Peyer's patch (tissue), 4 donors: ENCODE data around the gene SMPDL3A. TPM values are rescaled to one million over a fixed set of nuclear protein-coding genes. Genes with fewer than 3 reads are reported as not detected.

ENCODE experiments used
- DNase-seq, 3 donors: peaks; one replicate each; pipeline ENCODE4 v3.0.0-alpha.2; 2017 to 2019
- H3K27ac ChIP-seq, 4 donors: fragments of 200-600 bp; sonication (generic); one replicate each; pipeline ENCODE4 v1.5.1; 2016 to 2019
- H3K27me3 ChIP-seq, 2 donors: fragments of 200-600 bp; sonication (generic); one replicate each; pipeline ENCODE4 v1.5.1; 2019
- H3K36me3 ChIP-seq, 3 donors: fragments of 200-600 bp; sonication (generic); one replicate each; pipeline ENCODE4 v1.5.1; 2016 to 2019
- H3K4me1 ChIP-seq, 4 donors: fragments of 200-600 bp; sonication (generic); one replicate each; pipeline ENCODE4 v1.5.1; 2016 to 2019
- H3K4me3 ChIP-seq, 4 donors: fragments of 200-600 bp; sonication (generic); 1 replicate in 3 of 4; 2 replicates in 1 of 4; pipeline ENCODE4 v1.5.1; 2016 to 2019; ENCODE audit warnings: mild to moderate bottlenecking in 1 of 4
- H3K9me3 ChIP-seq, 4 donors: fragments of 200-600 bp; sonication (generic); one replicate each; pipeline ENCODE4 v1.5.1; 2016 to 2019; ENCODE audit warnings: mild to moderate bottlenecking in 1 of 4
- POLR2A ChIP-seq, 2 donors: fragments of 450-650 bp; IDR thresholded peaks; one replicate each; pipeline ENCODE4 v1.5.1; 2017; ENCODE audit warnings: antibody characterized with exemption in 2 of 2, mild to moderate bottlenecking in 2 of 2, moderate library complexity in 2 of 2
- total RNA-seq, 4 donors: library from RNA; depleted of rRNA; stranded (reverse); fragments of >200 nt; gene quantifications; one replicate each; pipeline ENCODE4 v1.1.0, GENCODE V29; 2016
- TF ChIP-seq, protein P1 (sequence below), 6 experiments: fragments of 450-650 bp in 4 of 6; fragments of 200-600 bp in 2 of 6; sonication (generic) in 1 of 6; IDR thresholded peaks; one replicate each; pipeline ENCODE4 v1.5.1; 2017 to 2019; ENCODE audit warnings: antibody characterized with exemption in 6 of 6, mild to moderate bottlenecking in 3 of 6, moderate library complexity in 1 of 6

Gene SMPDL3A
- total RNA-seq, 4 donors from 2014 or later, result 15.7 to 641 (median 190) TPM

DNA sequence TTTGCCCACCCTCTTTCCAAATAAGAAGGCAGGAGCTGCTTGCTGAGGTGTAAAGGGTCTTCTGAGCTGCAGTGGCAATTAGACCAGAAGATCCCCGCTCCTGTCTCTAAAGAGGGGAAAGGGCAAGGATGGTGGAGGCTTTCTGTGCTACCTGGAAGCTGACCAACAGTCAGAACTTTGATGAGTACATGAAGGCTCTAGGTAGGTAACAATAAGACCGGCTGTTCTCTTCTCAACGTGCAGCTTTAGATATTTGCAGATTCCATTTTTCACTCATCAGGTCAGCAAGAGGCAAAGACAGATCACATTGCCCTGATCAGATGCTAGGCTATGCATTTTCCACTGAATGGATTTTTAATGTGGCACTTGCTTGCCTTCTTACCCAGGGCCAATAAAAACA, 9.4 kb upstream of the SMPDL3A start, which contains the start of gene FABP7:
Gene FABP7, plus strand, starts transcription at position 50 of the 400 bp plus-strand sequence. Its CDS starts 79 bp downstream, at position 129.
- TF ChIP-seq POLR2A (IDR thresholded peaks at IDR 0.05), result no peak
- TF ChIP-seq, protein P1, sequence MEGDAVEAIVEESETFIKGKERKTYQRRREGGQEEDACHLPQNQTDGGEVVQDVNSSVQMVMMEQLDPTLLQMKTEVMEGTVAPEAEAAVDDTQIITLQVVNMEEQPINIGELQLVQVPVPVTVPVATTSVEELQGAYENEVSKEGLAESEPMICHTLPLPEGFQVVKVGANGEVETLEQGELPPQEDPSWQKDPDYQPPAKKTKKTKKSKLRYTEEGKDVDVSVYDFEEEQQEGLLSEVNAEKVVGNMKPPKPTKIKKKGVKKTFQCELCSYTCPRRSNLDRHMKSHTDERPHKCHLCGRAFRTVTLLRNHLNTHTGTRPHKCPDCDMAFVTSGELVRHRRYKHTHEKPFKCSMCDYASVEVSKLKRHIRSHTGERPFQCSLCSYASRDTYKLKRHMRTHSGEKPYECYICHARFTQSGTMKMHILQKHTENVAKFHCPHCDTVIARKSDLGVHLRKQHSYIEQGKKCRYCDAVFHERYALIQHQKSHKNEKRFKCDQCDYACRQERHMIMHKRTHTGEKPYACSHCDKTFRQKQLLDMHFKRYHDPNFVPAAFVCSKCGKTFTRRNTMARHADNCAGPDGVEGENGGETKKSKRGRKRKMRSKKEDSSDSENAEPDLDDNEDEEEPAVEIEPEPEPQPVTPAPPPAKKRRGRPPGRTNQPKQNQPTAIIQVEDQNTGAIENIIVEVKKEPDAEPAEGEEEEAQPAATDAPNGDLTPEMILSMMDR (IDR thresholded peaks at IDR 0.05), result no peak
- Histone ChIP-seq H3K9me3 (no peaks in the 10 kb centered on the region), H3K4me1 (no peaks in the 10 kb centered on the region), H3K27ac (no peak within 1 kb of the TSS), H3K27me3 (no peaks in the 10 kb centered on the region), H3K36me3 (no peaks in the 10 kb centered on the region), H3K4me3 (no peak within 1 kb of the TSS)
- no peak for DNase-seq

DNA sequence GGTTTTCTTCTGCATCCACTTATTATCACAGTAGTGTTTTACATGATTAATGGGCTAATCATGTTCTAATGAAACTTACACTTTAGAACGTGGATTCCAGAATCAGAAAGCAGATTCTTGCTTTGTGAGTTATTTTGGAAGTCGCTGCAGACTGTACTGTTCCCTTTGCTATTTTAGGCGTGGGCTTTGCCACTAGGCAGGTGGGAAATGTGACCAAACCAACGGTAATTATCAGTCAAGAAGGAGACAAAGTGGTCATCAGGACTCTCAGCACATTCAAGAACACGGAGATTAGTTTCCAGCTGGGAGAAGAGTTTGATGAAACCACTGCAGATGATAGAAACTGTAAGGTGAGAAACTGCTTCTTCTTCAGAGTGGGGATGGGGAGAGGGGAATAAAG, 8.9 kb upstream of the SMPDL3A start:
- H3K36me3 ChIP-seq, result no peaks in the 10 kb centered on the region
- DNase-seq, result no peak
- no peak overlapping the region for H3K4me3 ChIP-seq
- no peaks in the 10 kb centered on the region for H3K4me1 ChIP-seq
- no peaks in the 10 kb centered on the region for H3K9me3 ChIP-seq
- no peak overlapping the region for H3K27ac ChIP-seq
- no peak for TF ChIP-seq POLR2A (IDR thresholded peaks at IDR 0.05)
- TF ChIP-seq, protein P1 (IDR thresholded peaks at IDR 0.05), result no peak
- no peaks in the 10 kb centered on the region for H3K27me3 ChIP-seq

DNA sequence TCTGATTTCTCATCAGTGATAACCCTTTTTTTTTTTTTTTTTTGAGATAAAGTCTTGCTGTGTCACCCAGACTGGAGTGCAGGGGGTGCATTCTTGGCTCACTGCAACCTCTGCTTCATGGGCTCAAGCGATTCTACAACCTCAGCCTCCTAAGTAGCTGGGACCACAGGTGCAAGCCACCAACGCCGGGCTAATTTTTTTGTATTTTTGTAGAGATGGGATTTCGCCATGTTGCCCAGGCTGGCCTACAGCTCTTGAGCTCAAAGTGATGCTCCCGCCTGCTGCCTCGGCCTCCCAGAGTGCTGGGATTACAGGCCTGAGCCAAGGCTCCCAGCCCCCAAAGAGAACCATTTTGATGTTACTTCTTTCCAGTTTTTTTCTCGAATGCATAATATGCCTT, 7.3 kb upstream of the SMPDL3A start:
- Histone ChIP-seq H3K4me1 (no peaks in the 10 kb centered on the region), H3K9me3 (no peaks in the 10 kb centered on the region), H3K27ac (no peak overlapping the region), H3K36me3 (no peaks in the 10 kb centered on the region), H3K27me3 (no peaks in the 10 kb centered on the region), H3K4me3 (no peak overlapping the region)
- TF ChIP-seq POLR2A (IDR thresholded peaks at IDR 0.05), result no peak
- TF ChIP-seq, protein P1 (IDR thresholded peaks at IDR 0.05), result no peak
- DNase-seq, result no peak

DNA sequence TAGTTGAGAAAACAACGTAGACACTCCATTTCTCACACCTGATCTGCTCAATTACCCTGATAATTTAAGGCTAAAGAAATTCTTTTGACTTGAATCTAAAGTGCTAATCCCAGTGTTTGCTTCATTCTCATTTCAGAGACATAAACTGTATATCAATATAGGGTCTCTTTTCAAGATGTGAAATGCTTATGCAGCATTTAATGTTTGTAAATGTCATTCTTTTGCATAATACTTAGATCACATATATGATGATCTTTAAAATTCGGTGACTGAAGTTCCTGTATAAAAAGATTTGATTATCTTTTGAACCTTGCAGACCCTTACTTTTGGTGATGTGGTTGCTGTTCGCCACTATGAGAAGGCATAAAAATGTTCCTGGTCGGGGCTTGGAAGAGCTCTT, 5.7 kb upstream of the SMPDL3A start:
- Histone ChIP-seq H3K36me3 (no peaks in the 10 kb centered on the region), H3K9me3 (no peaks in the 10 kb centered on the region), H3K4me1 (peaks cover 0 to 3% (median 0%) of the 10 kb centered on the region in 4 donors), H3K27ac (no peak overlapping the region), H3K27me3 (no peaks in the 10 kb centered on the region), H3K4me3 (no peak overlapping the region)
- TF ChIP-seq, protein P1 (IDR thresholded peaks at IDR 0.05), result no peak
- TF ChIP-seq POLR2A (IDR thresholded peaks at IDR 0.05), result no peak
- DNase-seq, result no peak

DNA sequence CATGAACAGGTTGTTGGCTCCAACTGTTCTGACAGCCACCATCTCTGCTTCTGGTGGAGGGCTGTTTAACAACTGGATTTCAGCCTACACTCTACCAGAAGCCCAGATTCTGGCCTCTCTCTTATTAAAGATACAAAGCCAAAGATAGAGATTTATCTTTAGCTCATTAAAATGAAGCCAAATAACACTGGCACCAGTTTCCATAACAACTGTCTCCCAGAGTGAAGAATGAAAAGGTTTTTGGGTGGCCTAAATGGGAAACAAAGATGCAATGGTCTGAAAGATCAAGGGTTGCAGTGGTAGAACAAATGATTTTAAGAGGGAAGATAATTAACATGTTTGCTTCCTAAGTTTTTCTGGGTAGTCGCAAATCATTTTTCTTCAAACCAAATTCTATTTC, 3.2 kb upstream of the SMPDL3A start:
- no peaks in the 10 kb centered on the region for H3K36me3 ChIP-seq
- H3K9me3 ChIP-seq, result no peaks in the 10 kb centered on the region
- no peak overlapping the region for H3K27ac ChIP-seq
- no peak for DNase-seq
- H3K27me3 ChIP-seq, result no peaks in the 10 kb centered on the region
- peaks cover 0 to 10% (median 0%) of the 10 kb centered on the region in 4 donors for H3K4me1 ChIP-seq
- no peak overlapping the region for H3K4me3 ChIP-seq
- TF ChIP-seq, protein P1 (IDR thresholded peaks at IDR 0.05), result no peak
- TF ChIP-seq POLR2A (IDR thresholded peaks at IDR 0.05), result no peak

DNA sequence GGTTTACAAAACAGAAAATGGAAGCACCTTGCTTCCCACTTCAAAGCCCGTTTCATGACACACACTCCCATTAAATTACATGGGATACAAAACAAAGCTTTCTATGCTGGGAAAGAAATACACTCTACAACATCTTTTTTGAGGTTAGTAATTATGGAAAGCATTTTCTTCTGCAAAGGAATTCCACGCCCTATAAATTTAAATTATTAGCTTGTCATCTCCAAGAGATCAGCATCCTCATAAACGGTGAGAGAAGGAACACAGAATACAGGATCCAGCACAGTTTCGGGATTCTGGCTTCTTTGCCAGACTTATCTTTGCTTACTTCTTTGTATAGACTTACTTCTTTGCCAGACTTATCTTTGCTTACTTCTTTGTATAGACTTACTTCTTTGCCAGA, 1.3 kb upstream of the SMPDL3A start:
- TF ChIP-seq POLR2A (IDR thresholded peaks at IDR 0.05), result no peak
- TF ChIP-seq, protein P1 (IDR thresholded peaks at IDR 0.05), result no peak
- Histone ChIP-seq H3K36me3 (no peaks in the 10 kb centered on the region), H3K27ac (no peak overlapping the region), H3K4me1 (peaks cover 0 to 19% (median 0%) of the 10 kb centered on the region in 4 donors), H3K9me3 (no peaks in the 10 kb centered on the region), H3K27me3 (no peaks in the 10 kb centered on the region), H3K4me3 (no peak overlapping the region)
- DNase-seq, result no peak
